SK-N-SH treated with all-trans-retinoic acid at 6 μM for 48 hours (cell line): ENCODE measurements around the gene DMRTC2.

ENCODE experiments used
- BACH2 ChIP-seq: fragments of 250-450 bp; sonication (Bioruptor Pico); IDR thresholded peaks from 2 replicates; pipeline ENCODE4 v1.9.0; 2021; ENCODE audit warnings: mild to moderate bottlenecking, borderline replicate concordance
- CREB5 ChIP-seq: fragments of 250-450 bp; sonication (Bioruptor Pico); IDR thresholded peaks from 2 replicates; pipeline ENCODE4 v1.5.1; 2020; ENCODE audit warnings: low read depth, mild to moderate bottlenecking, moderate library complexity
- CSDC2 ChIP-seq: fragments of 250-450 bp; sonication (Bioruptor Pico); IDR thresholded peaks from 2 replicates; pipeline ENCODE4 v1.5.0; 2020; ENCODE audit warnings: mild to moderate bottlenecking, moderate library complexity
- OSR1 ChIP-seq: fragments of 250-450 bp; sonication (Bioruptor Pico); IDR thresholded peaks from 2 replicates; pipeline ENCODE4 v1.8.0; 2022; ENCODE audit warnings: moderate library complexity, mild to moderate bottlenecking, inconsistent platforms
- PPARA ChIP-seq: fragments of 250-450 bp; sonication (Bioruptor Pico); IDR thresholded peaks from 2 replicates; pipeline ENCODE4 v1.5.0; 2020; ENCODE audit warnings: mild to moderate bottlenecking, borderline replicate concordance
- RARB ChIP-seq: fragments of 250-450 bp; sonication (Bioruptor Pico); IDR thresholded peaks from 2 replicates; pipeline ENCODE4 v1.8.0; 2021; ENCODE audit warnings: mild to moderate bottlenecking, moderate library complexity
- TOX ChIP-seq: fragments of 250-450 bp; sonication (Bioruptor Pico); IDR thresholded peaks from 2 replicates; pipeline ENCODE4 v1.8.0; 2021; ENCODE audit warnings: mild to moderate bottlenecking, moderate library complexity, borderline replicate concordance
- TSHZ2 ChIP-seq: fragments of 250-450 bp; sonication (Bioruptor Pico); IDR thresholded peaks from 2 replicates; pipeline ENCODE4 v1.5.0; 2020; ENCODE audit warnings: mild to moderate bottlenecking, moderate library complexity
- ZFP3 ChIP-seq: fragments of 250-450 bp; sonication (Bioruptor Pico); IDR thresholded peaks from 2 replicates; pipeline ENCODE4 v1.5.0; 2020; ENCODE audit warnings: mild to moderate bottlenecking, moderate library complexity
- ZNF70 ChIP-seq: fragments of 450-650 bp; formaldehyde crosslinking; IDR thresholded peaks from 2 replicates; pipeline ENCODE4 v1.5.0; 2020; ENCODE audit warnings: mild to moderate bottlenecking, moderate library complexity
- TF ChIP-seq, protein P1 (sequence below): fragments of 250-450 bp; sonication (Bioruptor Pico); IDR thresholded peaks from 2 replicates; pipeline ENCODE4 v1.8.0; 2020; ENCODE audit warnings: mild to moderate bottlenecking, moderate library complexity, borderline replicate concordance
- TF ChIP-seq, protein P2 (sequence below): fragments of 250-450 bp; sonication (Bioruptor Pico); IDR thresholded peaks from 2 replicates; pipeline ENCODE4 v1.5.1; 2021; ENCODE audit warnings: mild to moderate bottlenecking, moderate library complexity

GRCh38 chr19:41870401-41870873, 25.6 kb downstream of the DMRTC2 start:
- no peak for TF ChIP-seq OSR1 (CRISPR knock-in tag)
- TF ChIP-seq RARB (CRISPR knock-in tag), result no peak
- TF ChIP-seq CSDC2, result no peak
- TF ChIP-seq, protein P1, sequence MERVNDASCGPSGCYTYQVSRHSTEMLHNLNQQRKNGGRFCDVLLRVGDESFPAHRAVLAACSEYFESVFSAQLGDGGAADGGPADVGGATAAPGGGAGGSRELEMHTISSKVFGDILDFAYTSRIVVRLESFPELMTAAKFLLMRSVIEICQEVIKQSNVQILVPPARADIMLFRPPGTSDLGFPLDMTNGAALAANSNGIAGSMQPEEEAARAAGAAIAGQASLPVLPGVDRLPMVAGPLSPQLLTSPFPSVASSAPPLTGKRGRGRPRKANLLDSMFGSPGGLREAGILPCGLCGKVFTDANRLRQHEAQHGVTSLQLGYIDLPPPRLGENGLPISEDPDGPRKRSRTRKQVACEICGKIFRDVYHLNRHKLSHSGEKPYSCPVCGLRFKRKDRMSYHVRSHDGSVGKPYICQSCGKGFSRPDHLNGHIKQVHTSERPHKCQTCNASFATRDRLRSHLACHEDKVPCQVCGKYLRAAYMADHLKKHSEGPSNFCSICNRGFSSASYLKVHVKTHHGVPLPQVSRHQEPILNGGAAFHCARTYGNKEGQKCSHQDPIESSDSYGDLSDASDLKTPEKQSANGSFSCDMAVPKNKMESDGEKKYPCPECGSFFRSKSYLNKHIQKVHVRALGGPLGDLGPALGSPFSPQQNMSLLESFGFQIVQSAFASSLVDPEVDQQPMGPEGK (CRISPR knock-in tag), result no peak
- no peak for TF ChIP-seq TOX (CRISPR knock-in tag)
- no peak for TF ChIP-seq PPARA (CRISPR knock-in tag)
- TF ChIP-seq BACH2 (CRISPR knock-in tag), result no peak
- TF ChIP-seq CREB5 (CRISPR knock-in tag), result no peak
- TF ChIP-seq, protein P2, sequence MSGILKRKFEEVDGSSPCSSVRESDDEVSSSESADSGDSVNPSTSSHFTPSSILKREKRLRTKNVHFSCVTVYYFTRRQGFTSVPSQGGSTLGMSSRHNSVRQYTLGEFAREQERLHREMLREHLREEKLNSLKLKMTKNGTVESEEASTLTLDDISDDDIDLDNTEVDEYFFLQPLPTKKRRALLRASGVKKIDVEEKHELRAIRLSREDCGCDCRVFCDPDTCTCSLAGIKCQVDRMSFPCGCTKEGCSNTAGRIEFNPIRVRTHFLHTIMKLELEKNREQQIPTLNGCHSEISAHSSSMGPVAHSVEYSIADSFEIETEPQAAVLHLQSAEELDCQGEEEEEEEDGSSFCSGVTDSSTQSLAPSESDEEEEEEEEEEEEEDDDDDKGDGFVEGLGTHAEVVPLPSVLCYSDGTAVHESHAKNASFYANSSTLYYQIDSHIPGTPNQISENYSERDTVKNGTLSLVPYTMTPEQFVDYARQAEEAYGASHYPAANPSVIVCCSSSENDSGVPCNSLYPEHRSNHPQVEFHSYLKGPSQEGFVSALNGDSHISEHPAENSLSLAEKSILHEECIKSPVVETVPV (CRISPR knock-in tag), result no peak
- no peak for TF ChIP-seq ZNF70 (CRISPR knock-in tag)
- TF ChIP-seq TSHZ2, result no peak
- TF ChIP-seq ZFP3 (CRISPR knock-in tag), result no peak
